ENCODE data around the gene LSAMP. TPM values are rescaled to one million over a fixed set of nuclear protein-coding genes. Genes with fewer than 3 reads are reported as not detected.

Gene LSAMP
- total RNA-seq, 1 donor from 2014 or later = 64.9 TPM

- Mint-ChIP-seq H3K36me3 (no peaks in the 10 kb centered on the region), H3K4me3 (no peak overlapping the region), H3K9me3 (no peaks in the 10 kb centered on the region), H3K27me3 (no peaks in the 10 kb centered on the region), H3K4me1 (ENCODE audit: unreplicated experiment) (peaks cover 30% of the 10 kb centered on the region), H3K27ac (no peak overlapping the region)
- no peak for TF ChIP-seq CTCF (conservative IDR thresholded peaks at IDR 0.05)
- no peak for DNase-seq (ENCODE audit: extremely low spot score, unreplicated experiment)
These were observed 413.1 kb downstream of the LSAMP start for GRCh38 chr3:116032176-116032575.

- no peaks in the 10 kb centered on the region for H3K36me3 Mint-ChIP-seq
- H3K4me3 Mint-ChIP-seq = no peak overlapping the region
- peaks cover 24% of the 10 kb centered on the region for H3K4me1 Mint-ChIP-seq (ENCODE audit: unreplicated experiment)
- no peaks in the 10 kb centered on the region for H3K27me3 Mint-ChIP-seq
- no peak overlapping the region for H3K27ac Mint-ChIP-seq
- TF ChIP-seq CTCF (conservative IDR thresholded peaks at IDR 0.05) = no peak
- no peaks in the 10 kb centered on the region for H3K9me3 Mint-ChIP-seq
- no peak for DNase-seq (ENCODE audit: extremely low spot score, unreplicated experiment)
These were observed 415.0 kb downstream of the LSAMP start for GRCh38 chr3:116030131-116030850.

- Mint-ChIP-seq H3K4me1 (ENCODE audit: unreplicated experiment) (peaks cover 17% of the 10 kb centered on the region), H3K36me3 (no peaks in the 10 kb centered on the region), H3K27ac (no peak overlapping the region), H3K9me3 (no peaks in the 10 kb centered on the region), H3K27me3 (no peaks in the 10 kb centered on the region), H3K4me3 (no peak overlapping the region)
- no peak for DNase-seq (ENCODE audit: extremely low spot score, unreplicated experiment)
- no peak for TF ChIP-seq CTCF (conservative IDR thresholded peaks at IDR 0.05)
These were observed 416.0 kb downstream of the LSAMP start for GRCh38 chr3:116029266-116029665.

- no peak for TF ChIP-seq CTCF (conservative IDR thresholded peaks at IDR 0.05)
- no peak for DNase-seq (ENCODE audit: extremely low spot score, unreplicated experiment)
These were observed 417.1 kb downstream of the LSAMP start for GRCh38 chr3:116028157-116028556.

GRCh38 chr3:116020989-116021388 lies 424.3 kb downstream of the LSAMP start:
- H3K9me3 Mint-ChIP-seq = no peaks in the 10 kb centered on the region
- no peaks in the 10 kb centered on the region for H3K36me3 Mint-ChIP-seq
- no peak overlapping the region for H3K4me3 Mint-ChIP-seq
- DNase-seq (ENCODE audit: extremely low spot score, unreplicated experiment) = no peak
- no peak for TF ChIP-seq CTCF (conservative IDR thresholded peaks at IDR 0.05)
- H3K27ac Mint-ChIP-seq = no peak overlapping the region
- peaks cover 11% of the 10 kb centered on the region for H3K4me1 Mint-ChIP-seq (ENCODE audit: unreplicated experiment)
- no peaks in the 10 kb centered on the region for H3K27me3 Mint-ChIP-seq

More at GRCh38 chr3:116028157-116028556, 417.1 kb downstream of the LSAMP start:
- Mint-ChIP-seq H3K36me3 (no peaks in the 10 kb centered on the region), H3K9me3 (no peaks in the 10 kb centered on the region), H3K4me1 (ENCODE audit: unreplicated experiment) (peaks cover 8% of the 10 kb centered on the region), H3K27me3 (no peaks in the 10 kb centered on the region), H3K27ac (no peak overlapping the region), H3K4me3 (no peak overlapping the region)

All from type B pancreatic cell (in vitro differentiated cells).